Measurements from ENCODE around the gene SCG5.

- TF ChIP-seq, protein P1, sequence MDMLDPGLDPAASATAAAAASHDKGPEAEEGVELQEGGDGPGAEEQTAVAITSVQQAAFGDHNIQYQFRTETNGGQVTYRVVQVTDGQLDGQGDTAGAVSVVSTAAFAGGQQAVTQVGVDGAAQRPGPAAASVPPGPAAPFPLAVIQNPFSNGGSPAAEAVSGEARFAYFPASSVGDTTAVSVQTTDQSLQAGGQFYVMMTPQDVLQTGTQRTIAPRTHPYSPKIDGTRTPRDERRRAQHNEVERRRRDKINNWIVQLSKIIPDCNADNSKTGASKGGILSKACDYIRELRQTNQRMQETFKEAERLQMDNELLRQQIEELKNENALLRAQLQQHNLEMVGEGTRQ (IDR thresholded peaks at IDR 0.05; ENCODE audit: borderline replicate concordance, low read depth, low read length), result no peak
- TF ChIP-seq ESRRA (IDR thresholded peaks at IDR 0.05; ENCODE audit: low read length) (no peak), GABPA (IDR thresholded peaks at IDR 0.05; ENCODE audit: low read depth) (no peak), SREBF1 (IDR thresholded peaks at IDR 0.05; ENCODE audit: low read length) (no peak), NFIC (IDR thresholded peaks at IDR 0.05; ENCODE audit: low read depth, low read length) (no peak)
Measured at GRCh38 chr15:32739522-32740063, 98.1 kb downstream of the SCG5 start.
